WERI-Rb-1 (cell line): ENCODE data around the gene ABO.
"Not testable (repeated sequence)": the region's sequence is repeated elsewhere in the genome, so short reads cannot be mapped to it uniquely, and the experiment has no call there.

Experiments
- DNase-seq: peaks from one replicate; pipeline ENCODE4 v3.0.0-alpha.2; 2020
- H3K27ac ChIP-seq: fragments of 250-450 bp; sonication (Bioruptor Pico); 2 replicates; pipeline ENCODE4 v1.5.1; 2020; ENCODE audit warnings: mild to moderate bottlenecking, moderate library complexity
- H3K27me3 ChIP-seq: fragments of 250-450 bp; sonication (Bioruptor Pico); 2 replicates; pipeline ENCODE4 v1.5.1; 2021; ENCODE audit warnings: mild to moderate bottlenecking, low read depth, moderate library complexity; ENCODE audit not compliant: insufficient read depth, severe bottlenecking
- H3K36me3 ChIP-seq: fragments of 250-450 bp; sonication (Bioruptor Pico); 2 replicates; pipeline ENCODE4 v1.5.1; 2020; ENCODE audit warnings: mild to moderate bottlenecking, moderate library complexity
- H3K4me3 ChIP-seq: 2 replicates; pipeline ENCODE4 v1.5.1; 2011; ENCODE audit warnings: low read depth, mild to moderate bottlenecking, control low read depth, low read length
- H3K9me3 ChIP-seq: fragments of 250-450 bp; sonication (Bioruptor Pico); 2 replicates; pipeline ENCODE4 v1.5.1; 2021; ENCODE audit warnings: mild to moderate bottlenecking, moderate library complexity; ENCODE audit not compliant: severe bottlenecking
- TF ChIP-seq, protein P1 (sequence below): IDR thresholded peaks from 2 replicates; pipeline ENCODE4 v1.5.1; 2011; ENCODE audit warnings: low read depth, mild to moderate bottlenecking, control low read depth, inconsistent platforms, low read length

ABO gene

DNA sequence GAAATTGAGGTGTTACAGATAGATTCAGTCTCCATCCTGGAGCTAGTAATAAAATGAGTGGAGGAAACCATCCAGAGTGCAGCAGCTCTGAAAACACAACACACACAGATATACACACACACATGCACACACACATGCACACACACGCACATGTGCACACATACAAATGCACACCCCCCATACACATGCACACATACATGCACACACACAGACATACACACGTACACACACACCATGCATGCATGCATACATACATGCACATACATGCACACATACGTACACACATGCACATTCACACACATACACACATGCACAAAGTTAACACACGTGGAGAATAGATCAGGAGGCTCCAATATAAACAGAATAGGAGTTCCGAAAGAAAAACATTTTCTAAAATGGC is 44.9 kb downstream of the ABO start:
- Histone ChIP-seq H3K9me3 (no peaks in the 10 kb centered on the region), H3K36me3 (no peaks in the 10 kb centered on the region), H3K27me3 (no peaks in the 10 kb centered on the region), H3K27ac (no peak overlapping the region), H3K4me3 (no peak overlapping the region)
- TF ChIP-seq, protein P1, sequence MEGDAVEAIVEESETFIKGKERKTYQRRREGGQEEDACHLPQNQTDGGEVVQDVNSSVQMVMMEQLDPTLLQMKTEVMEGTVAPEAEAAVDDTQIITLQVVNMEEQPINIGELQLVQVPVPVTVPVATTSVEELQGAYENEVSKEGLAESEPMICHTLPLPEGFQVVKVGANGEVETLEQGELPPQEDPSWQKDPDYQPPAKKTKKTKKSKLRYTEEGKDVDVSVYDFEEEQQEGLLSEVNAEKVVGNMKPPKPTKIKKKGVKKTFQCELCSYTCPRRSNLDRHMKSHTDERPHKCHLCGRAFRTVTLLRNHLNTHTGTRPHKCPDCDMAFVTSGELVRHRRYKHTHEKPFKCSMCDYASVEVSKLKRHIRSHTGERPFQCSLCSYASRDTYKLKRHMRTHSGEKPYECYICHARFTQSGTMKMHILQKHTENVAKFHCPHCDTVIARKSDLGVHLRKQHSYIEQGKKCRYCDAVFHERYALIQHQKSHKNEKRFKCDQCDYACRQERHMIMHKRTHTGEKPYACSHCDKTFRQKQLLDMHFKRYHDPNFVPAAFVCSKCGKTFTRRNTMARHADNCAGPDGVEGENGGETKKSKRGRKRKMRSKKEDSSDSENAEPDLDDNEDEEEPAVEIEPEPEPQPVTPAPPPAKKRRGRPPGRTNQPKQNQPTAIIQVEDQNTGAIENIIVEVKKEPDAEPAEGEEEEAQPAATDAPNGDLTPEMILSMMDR = no peak
- no peak for DNase-seq

DNA sequence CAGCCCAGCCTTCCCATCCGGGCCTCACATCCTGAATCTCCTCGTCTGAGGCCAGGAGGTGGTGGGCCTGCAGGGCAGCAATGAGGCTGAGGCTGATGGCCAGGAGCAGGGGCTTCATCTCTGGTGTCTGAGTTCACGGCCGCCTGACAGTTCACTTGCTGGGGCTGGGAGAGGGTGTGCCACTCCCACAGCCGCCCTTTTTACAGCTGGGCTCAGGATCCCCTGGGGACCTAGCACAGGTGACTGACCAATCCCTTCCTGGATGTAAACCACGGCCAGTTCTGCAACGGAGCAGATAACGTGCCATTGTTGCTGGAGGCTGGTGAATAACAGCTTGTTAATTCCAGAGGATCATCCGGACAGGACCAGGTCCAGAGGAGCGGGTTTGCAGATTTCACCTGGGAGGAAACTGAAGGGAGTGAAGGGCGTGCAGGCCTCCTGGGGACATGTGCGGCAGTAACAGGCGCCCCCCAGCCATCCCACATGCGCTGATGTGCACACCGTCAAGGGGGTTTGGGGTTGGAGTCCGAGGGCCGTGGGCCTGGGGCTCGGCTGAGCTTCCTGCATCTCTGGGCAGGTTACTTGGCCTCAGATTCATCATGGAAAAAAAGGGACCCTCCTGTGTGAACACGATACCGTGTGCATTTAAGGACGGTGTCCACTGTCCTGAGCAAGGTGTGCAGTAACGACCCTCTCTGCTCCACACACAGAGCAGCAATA is 46.4 kb downstream of the ABO start:
- not testable (repeated sequence) for H3K9me3 ChIP-seq, H3K27ac ChIP-seq, H3K27me3 ChIP-seq, H3K36me3 ChIP-seq, H3K4me3 ChIP-seq, DNase-seq

DNA sequence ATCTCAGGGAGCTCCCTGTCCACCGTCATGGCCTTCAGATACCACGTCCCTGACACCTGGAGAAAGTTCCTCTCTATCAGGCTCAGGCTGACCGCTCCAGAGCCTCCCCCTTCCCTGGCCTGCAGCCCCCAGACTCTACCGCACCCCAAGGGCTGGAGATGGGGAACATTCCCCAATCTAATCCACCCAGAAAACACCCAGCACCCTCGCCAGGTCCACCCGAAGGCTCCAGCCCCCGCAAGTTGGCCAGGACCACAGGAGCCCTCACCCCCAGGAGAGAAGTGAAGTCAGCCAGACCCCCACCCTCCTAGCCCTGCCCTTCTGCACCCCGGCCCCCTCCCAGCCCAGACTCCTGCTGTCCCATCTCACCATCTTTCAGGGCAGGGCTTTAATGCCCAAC is 47.0 kb downstream of the ABO start:
- H3K27me3 ChIP-seq, DNase-seq, H3K36me3 ChIP-seq, H3K9me3 ChIP-seq, H3K4me3 ChIP-seq, H3K27ac ChIP-seq: not testable (repeated sequence)

DNA sequence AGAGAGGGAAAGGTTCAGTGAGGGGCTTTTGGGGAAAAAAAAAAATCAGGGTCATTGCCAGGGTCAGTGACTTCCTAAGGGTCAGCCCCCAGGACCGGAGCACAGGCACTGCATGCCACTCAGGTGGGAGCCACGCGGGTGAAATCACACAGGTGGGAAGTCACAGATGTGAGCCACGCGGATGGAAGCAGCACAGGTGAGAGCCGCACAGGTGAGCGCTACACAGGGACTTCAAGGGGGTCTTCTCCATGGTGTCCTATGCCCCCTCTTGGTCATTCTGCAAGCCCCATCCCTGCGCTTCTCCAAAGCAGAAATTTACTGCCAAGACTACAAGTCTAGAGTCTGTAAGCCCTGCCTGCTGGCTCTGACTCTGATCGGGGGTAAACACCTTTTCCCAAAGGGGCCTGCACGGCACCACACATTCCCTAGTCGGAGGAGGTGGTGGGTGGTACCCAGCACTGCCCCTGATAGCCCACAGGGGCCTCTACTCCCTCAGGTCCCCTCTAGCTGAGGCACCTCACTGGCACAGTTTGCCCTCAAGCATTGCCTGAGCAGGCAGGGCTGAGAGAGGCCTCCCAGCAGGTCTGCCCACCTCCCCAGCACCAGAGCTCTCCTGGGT is 47.6 kb downstream of the ABO start:
- H3K9me3 ChIP-seq = no peaks in the 10 kb centered on the region
- TF ChIP-seq, protein P1 = no peak
- no peak overlapping the region for H3K4me3 ChIP-seq
- no peaks in the 10 kb centered on the region for H3K27me3 ChIP-seq
- DNase-seq = no peak
- no peak overlapping the region for H3K27ac ChIP-seq
- no peaks in the 10 kb centered on the region for H3K36me3 ChIP-seq

DNA sequence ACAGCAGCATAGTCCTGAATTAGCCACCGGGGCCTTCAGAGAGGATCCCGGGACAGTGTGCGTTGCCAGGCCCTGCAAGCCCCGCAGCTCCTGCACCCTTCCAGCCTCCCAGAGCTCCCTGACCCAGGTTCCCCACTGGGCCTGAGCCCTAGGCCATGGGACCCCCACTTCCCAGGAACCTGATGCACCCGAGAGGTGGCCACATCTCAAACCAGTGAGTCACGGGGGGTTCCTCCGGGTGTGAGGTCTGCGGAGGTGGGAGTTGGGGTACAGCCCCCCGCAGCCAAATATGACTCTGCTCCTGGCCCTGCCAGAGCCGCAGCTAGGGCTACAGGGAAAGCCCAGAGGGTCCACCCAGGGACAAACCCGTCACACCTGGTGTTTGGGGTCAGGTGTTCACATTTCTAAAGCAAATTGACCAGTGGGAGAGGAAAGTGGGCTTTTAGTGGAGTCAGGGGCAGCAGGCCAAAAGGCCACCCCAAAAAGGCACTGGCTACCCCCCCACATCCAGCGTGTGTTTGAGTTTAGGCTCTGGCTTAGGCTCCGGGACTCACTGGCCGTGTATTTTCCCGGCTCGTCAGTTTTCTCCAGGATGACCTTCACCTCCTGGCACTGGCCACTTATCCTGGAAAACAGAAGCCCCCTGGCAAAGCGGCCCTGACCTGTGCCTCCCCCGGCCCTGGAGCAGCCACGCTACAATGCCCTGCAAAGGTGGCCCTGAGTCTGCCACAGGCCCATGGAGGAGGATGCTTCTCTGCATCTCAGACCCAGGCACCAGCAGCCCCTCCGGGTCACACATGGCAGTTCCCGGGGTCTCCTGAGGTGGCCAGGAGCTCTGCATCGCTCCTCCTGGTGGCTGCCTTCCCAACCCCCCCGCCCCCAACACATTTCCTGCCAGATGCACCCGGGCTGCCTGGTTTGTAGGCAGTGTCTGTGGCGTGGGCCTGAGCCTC is 48.5 kb downstream of the ABO start:
- H3K4me3 ChIP-seq = no peak overlapping the region
- no peaks in the 10 kb centered on the region for H3K9me3 ChIP-seq
- no peak overlapping the region for H3K27ac ChIP-seq
- DNase-seq = no peak
- TF ChIP-seq, protein P1 = no peak
- H3K27me3 ChIP-seq = no peaks in the 10 kb centered on the region
- no peaks in the 10 kb centered on the region for H3K36me3 ChIP-seq

DNA sequence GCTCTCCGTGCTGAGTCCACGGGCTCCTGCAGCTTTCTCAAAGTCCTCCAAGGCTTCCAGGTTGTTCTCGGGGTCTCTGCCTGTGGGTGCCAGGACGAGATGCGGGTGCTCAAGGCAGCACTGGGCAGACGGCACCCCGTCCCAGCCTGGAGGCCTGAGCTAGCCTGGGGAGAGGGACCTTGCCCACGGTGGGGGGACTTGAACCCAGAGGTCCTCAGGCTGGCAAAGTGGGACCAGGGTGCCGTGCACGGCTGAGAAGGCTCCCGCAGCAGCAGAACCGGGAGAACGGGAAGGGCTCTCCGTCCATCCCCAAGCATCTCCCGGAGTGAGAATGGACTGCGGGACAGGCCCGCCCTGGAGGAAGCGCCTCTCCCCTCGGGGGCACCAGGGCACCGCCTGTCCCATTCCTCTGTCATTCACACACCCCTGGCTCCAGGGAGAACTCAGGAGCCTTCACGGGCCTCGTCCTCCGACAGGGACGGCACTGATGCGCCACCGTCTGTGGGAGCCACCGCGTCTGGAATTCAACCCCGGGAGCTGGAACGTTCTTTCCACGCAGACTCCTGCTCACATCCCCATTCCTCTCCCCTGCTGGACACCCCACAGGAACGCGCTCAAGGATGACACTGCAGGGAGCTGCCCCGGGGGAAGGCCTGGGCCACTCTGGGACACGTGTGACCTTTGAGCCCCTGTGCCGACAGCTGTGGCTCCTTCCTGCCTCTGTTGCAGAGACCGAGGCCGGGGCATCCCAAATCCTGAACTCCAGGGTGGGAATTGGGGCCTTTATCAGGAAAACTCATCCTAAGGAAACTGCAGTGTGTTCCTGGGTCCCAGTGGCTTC is 49.6 kb downstream of the ABO start:
- no peak for DNase-seq
- TF ChIP-seq, protein P1 = no peak
- Histone ChIP-seq H3K4me3 (no peak overlapping the region), H3K9me3 (no peaks in the 10 kb centered on the region), H3K27ac (no peak overlapping the region), H3K36me3 (no peaks in the 10 kb centered on the region), H3K27me3 (no peaks in the 10 kb centered on the region)
